GM12892 (cell line): ENCODE measurements around the gene COL17A1.

Experiments
- POLR2A ChIP-seq: IDR thresholded peaks from 2 replicates; pipeline ENCODE4 v1.6.1; 2011; ENCODE audit warnings: low read depth, low read length, control low read depth
- TAF1 ChIP-seq: IDR thresholded peaks from 2 replicates; pipeline ENCODE4 v1.6.1; 2011; ENCODE audit warnings: low read depth, mild to moderate bottlenecking, control low read depth, low read length, borderline replicate concordance

DNA sequence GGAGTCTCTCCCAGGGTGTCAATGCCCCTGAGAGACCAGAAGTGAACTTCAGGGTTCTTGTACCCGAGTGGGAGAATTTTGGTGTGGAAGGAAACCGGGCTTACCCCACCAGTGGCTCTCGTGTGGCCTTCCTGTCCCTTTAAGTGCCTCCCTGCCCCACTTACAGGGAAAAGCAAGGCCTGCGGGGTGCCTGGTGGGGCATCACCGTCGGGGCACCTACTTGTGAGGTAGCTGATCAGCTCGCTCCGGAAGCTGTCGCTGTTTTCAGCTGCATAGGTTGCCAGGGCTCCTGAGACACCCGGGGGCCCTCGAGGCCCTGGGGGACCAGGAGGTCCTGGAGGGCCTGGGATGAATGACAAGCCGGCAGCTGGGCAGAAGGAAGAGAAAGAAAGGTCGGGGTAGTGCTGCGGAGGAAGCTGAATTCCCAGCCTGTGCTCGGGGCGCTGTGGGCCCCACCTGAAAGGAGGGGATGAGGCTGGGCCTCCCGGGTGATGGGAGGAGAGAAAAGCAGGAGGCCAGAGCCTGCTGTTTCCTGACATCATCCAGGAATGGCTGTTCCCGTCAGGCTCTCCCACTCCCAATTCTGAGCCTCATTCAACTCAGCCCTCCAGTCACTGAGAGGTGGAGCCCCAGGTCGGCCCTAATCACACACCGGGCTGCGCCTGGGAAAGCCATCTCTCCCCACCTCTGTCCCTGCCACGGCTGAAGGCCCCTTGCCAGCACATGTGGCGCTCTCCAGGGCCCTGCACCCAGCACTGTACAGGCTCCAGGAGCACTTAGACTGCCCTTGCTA, 51.1 kb downstream of the COL17A1 start:
- TF ChIP-seq POLR2A (no peak), TAF1 (no peak)
